GM12891 (cell line): ENCODE results near the gene PDPK1.
"Not testable (repeated sequence)": the region's sequence is repeated elsewhere in the genome, so short reads cannot be mapped to it uniquely, and the experiment has no call there.

Experiments
- PAX5 ChIP-seq: IDR thresholded peaks from 2 replicates; pipeline ENCODE4 v1.6.1; 2011; ENCODE audit warnings: low read length, moderate library complexity, mild to moderate bottlenecking; ENCODE audit not compliant: insufficient read depth, severe bottlenecking
- POLR2A ChIP-seq: IDR thresholded peaks from 2 replicates; pipeline ENCODE4 v1.6.1; 2011; ENCODE audit warnings: low read depth, low read length, control low read depth
- POLR2AphosphoS5 ChIP-seq: IDR thresholded peaks from 2 replicates; pipeline ENCODE4 v1.6.1; 2011; ENCODE audit warnings: low read depth, low read length, control low read depth
- POU2F2 ChIP-seq: IDR thresholded peaks from 2 replicates; pipeline ENCODE4 v1.6.1; 2011; ENCODE audit warnings: low read depth, mild to moderate bottlenecking, control low read depth, low read length, moderate library complexity
- TAF1 ChIP-seq: IDR thresholded peaks from 2 replicates; pipeline ENCODE4 v1.6.1; 2011; ENCODE audit warnings: low read depth, low read length, control low read depth

DNA sequence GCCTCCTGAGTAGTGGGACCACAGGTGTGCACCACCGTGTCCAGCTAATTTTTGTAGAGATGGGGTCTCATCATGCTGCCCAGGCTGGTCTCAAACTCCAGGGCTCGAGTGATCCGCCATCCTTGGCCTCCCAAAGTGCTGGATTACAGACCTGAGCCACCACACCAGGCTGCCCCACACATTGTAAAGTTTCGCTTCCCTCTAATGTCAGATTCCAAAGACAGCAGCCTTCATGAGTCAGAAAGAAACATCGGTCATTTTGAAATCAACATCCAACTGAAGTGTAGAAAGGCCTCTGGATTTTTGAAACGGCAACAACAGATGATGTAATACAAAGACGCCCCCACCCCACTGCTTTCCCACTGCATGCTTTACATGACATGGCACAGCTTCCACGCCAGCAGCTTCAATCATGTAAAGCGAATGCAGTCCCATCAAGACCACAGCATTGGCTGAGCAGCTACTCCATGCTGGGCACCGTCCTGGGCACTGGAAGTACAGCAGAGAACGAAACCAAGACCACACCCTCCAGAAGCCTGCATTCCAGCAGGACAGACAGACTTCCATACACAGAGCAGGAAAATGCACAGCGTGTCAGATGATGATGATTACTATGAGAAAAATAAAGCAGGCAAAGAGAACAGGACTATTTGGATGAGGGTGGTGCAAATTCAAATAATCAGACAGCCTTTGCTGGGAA lies 107.1 kb downstream of the PDPK1 start:
- TF ChIP-seq POLR2A, POLR2AphosphoS5, TAF1, POU2F2, PAX5: not testable (repeated sequence)
